ENCODE measurements around the gene LMX1B. TPM values are rescaled to one million over a fixed set of nuclear protein-coding genes. Genes with fewer than 3 reads are reported as not detected.

Gene LMX1B
- total and polyA plus RNA-seq, 2 donors (not counting 3 experiments of a cell fraction or from before 2014, with no cell fraction given): not detected

GRCh38 chr9:126587187-126588185 is 26.2 kb upstream of the LMX1B start:
- DNase-seq (ENCODE audit: low read depth, low spot score): peak; percentile 94
- H3K4me3 ChIP-seq (replicated peaks in 1 of 3; ENCODE audit: insufficient read depth in 1 of 3, low read depth in 1 of 3, low read length in 3 of 3): no peak overlapping the region
- H3K9me1 ChIP-seq (replicated peaks; ENCODE audit: control insufficient read depth, extremely low read depth, insufficient read depth, low read length): no peaks in the 10 kb centered on the region
- intact Hi-C loops (cut with micrococcal nuclease): no loop called here
- POLR2A ChIA-PET: no interaction called here
- H3K4me2 ChIP-seq (ENCODE audit: insufficient read depth, low read length): no peak overlapping the region
- H2AFZ ChIP-seq (ENCODE audit: low read depth, low read length): no peak overlapping the region
- H3K4me1 ChIP-seq (ENCODE audit: control insufficient read depth, extremely low read depth, insufficient read depth, low read length): no peaks in the 10 kb centered on the region
- H3K27ac ChIP-seq (ENCODE audit: insufficient read depth, low read depth, low read length): no peak overlapping the region
- no peaks in the 10 kb centered on the region for H3K36me3 ChIP-seq (ENCODE audit: control insufficient read depth in 2 of 2, extremely low read depth in 1 of 2, insufficient read depth in 2 of 2, low read length in 2 of 2)
- CTCF ChIA-PET: interaction anchor here (1.2 to 1.6 kb wide), 2 partner anchors 103 to 195 kb away, joined by 3 to 5 read pairs; no protein-coding TSS in a partner anchor
- TF ChIP-seq JUN (IDR thresholded peaks at IDR 0.05; ENCODE audit: borderline replicate concordance, insufficient read depth, insufficient read length, low read depth): no peak
- TF ChIP-seq, protein P1, sequence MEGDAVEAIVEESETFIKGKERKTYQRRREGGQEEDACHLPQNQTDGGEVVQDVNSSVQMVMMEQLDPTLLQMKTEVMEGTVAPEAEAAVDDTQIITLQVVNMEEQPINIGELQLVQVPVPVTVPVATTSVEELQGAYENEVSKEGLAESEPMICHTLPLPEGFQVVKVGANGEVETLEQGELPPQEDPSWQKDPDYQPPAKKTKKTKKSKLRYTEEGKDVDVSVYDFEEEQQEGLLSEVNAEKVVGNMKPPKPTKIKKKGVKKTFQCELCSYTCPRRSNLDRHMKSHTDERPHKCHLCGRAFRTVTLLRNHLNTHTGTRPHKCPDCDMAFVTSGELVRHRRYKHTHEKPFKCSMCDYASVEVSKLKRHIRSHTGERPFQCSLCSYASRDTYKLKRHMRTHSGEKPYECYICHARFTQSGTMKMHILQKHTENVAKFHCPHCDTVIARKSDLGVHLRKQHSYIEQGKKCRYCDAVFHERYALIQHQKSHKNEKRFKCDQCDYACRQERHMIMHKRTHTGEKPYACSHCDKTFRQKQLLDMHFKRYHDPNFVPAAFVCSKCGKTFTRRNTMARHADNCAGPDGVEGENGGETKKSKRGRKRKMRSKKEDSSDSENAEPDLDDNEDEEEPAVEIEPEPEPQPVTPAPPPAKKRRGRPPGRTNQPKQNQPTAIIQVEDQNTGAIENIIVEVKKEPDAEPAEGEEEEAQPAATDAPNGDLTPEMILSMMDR (IDR thresholded peaks at IDR 0.05; ENCODE audit: extremely low read depth in 1 of 2, insufficient read depth in 1 of 2, low read depth in 1 of 2, low read length in 2 of 2): no peak
- TF ChIP-seq GATA2 (IDR thresholded peaks at IDR 0.05; ENCODE audit: insufficient read depth, insufficient read length, low read depth, low read length): no peak
- TF ChIP-seq POLR2A (IDR thresholded peaks at IDR 0.05; ENCODE audit: low read depth, low read length): no peak
- no peak for FAIRE-seq
- dilution Hi-C loops (cut with MboI; ENCODE audit: extremely low pct_ligation_motif_present, low sequenced_read_pairs): no loop called here
- H4K20me1 ChIP-seq (replicated peaks; ENCODE audit: control insufficient read depth, extremely low read depth, insufficient read depth, low read length): no peaks in the 10 kb centered on the region
- peaks cover 12 to 19% of the 10 kb centered on the region in 2 experiments for H3K27me3 ChIP-seq (ENCODE audit: control insufficient read depth in 2 of 2, insufficient read depth in 2 of 2, low read length in 2 of 2)
- H3K9ac ChIP-seq (replicated peaks; ENCODE audit: extremely low read depth, insufficient read depth, low read length): no peak overlapping the region
- H3K9me3 ChIP-seq (replicated peaks; ENCODE audit: control insufficient read depth, insufficient read depth, low read length): no peaks in the 10 kb centered on the region
- H3K79me2 ChIP-seq (ENCODE audit: control insufficient read depth, insufficient read depth, low read length): no peaks in the 10 kb centered on the region
- no TSS peak for BruUV-seq (replicated peaks)

All from endothelial cell of umbilical vein (primary cell).